T-cell (primary cell): ENCODE results near the gene LILRA6. TPM values are rescaled to one million over a fixed set of nuclear protein-coding genes. Genes with fewer than 3 reads are reported as not detected.

ENCODE experiments used
- ATAC-seq, 4 experiments: fragments of 200-7000 bp in 3 of 4; fragments of 150-1000 bp in 1 of 4; cut with Tn5 transposase; replicated peaks in 1 of 4; 1 replicate in 3 of 4; 2 replicates in 1 of 4; pipeline ENCODE4 v1.10.0; 2021; ENCODE audit warnings: moderate library complexity in 3 of 4, mild to moderate bottlenecking in 2 of 4, moderate number of reproducible peaks in 1 of 4
- CTCF ChIA-PET, 2 donors: fragments of 300-600 bp; sonication (Branson Sonifier 250); formaldehyde crosslinking; loops; one replicate each; lab custom pipeline; 2022; ENCODE audit warnings: antibody characterized with exemption in 2 of 2; lab: Charles Lee
- POLR2A ChIA-PET, 2 donors: fragments of 300-600 bp; sonication (Branson Sonifier 250); formaldehyde crosslinking; loops; one replicate each; lab custom pipeline; 2022; ENCODE audit warnings: antibody characterized with exemption in 2 of 2; lab: Charles Lee
- DNase-seq, 35 experiments: peaks; one replicate each; pipeline versions ENCODE4 v3.0.0 to v3.0.0-alpha.2; 2013 to 2023
- H3K27ac ChIP-seq: one replicate; pipeline ENCODE4 v1.5.1; 2013; ENCODE audit warnings: low read length
- H3K27me3 ChIP-seq, 2 experiments: replicated peaks in 1 of 2; 1 replicate in 1 of 2; 2 replicates in 1 of 2; pipeline versions ENCODE4 v1.6.1 to v1.7.0; 2013; ENCODE audit warnings: low read length in 1 of 2, mixed read lengths in 1 of 2; ENCODE audit not compliant: control insufficient read depth in 2 of 2, insufficient read depth in 2 of 2; ENCODE audit errors: extremely low read depth in 1 of 2
- H3K36me3 ChIP-seq, 2 donors: 1 replicate in 1 of 2; 2 replicates in 1 of 2; pipeline versions ENCODE4 v1.6.1 to v1.7.0; 2013; ENCODE audit warnings: low read length in 1 of 2; ENCODE audit not compliant: control insufficient read depth in 2 of 2, insufficient read depth in 1 of 2; ENCODE audit errors: extremely low read depth in 1 of 2
- H3K4me1 ChIP-seq, 2 experiments: 1 replicate in 1 of 2; 2 replicates in 1 of 2; pipeline versions ENCODE4 v1.6.1 to v1.7.0; 2013; ENCODE audit warnings: low read length in 2 of 2, mixed read lengths in 1 of 2; ENCODE audit not compliant: insufficient read depth in 2 of 2, control insufficient read depth in 1 of 2; ENCODE audit errors: extremely low read depth in 1 of 2
- H3K4me3 ChIP-seq, 2 donors: 1 replicate in 1 of 2; 2 replicates in 1 of 2; pipeline versions ENCODE4 v1.5.1 to v1.7.0; 2013; ENCODE audit warnings: mild to moderate bottlenecking in 2 of 2, low read length in 1 of 2, moderate library complexity in 1 of 2; ENCODE audit not compliant: control insufficient read depth in 1 of 2; ENCODE audit errors: extremely low read depth in 1 of 2
- H3K9me3 ChIP-seq: 2 replicates; pipeline ENCODE4 v1.7.0; 2013
- H3K27ac Mint-ChIP-seq, 2 donors: one replicate each; pipeline ENCODE4 v1.8.0; 2020 to 2021; ENCODE audit warnings: mild to moderate bottlenecking in 2 of 2, mixed read lengths in 2 of 2
- H3K27me3 Mint-ChIP-seq, 2 donors: one replicate each; pipeline ENCODE4 v1.8.0; 2021 to 2022; ENCODE audit warnings: mixed read lengths in 2 of 2
- H3K36me3 Mint-ChIP-seq: one replicate; pipeline ENCODE4 v1.8.0; 2021; ENCODE audit warnings: mixed read lengths
- H3K4me1 Mint-ChIP-seq, 3 donors: one replicate each; pipeline ENCODE4 v1.8.0; 2020 to 2022; ENCODE audit warnings: mixed read lengths in 3 of 3, mild to moderate bottlenecking in 1 of 3
- H3K4me3 Mint-ChIP-seq, 3 donors: one replicate each; pipeline ENCODE4 v1.8.0; 2020 to 2022; ENCODE audit warnings: mild to moderate bottlenecking in 3 of 3, mixed read lengths in 3 of 3, moderate library complexity in 3 of 3
- H3K9me3 Mint-ChIP-seq, 3 donors: one replicate each; pipeline ENCODE4 v1.8.0; 2020 to 2022; ENCODE audit warnings: mixed read lengths in 3 of 3
- whole genome bisulfite sequencing: methylation state at CpG from one replicate; pipeline ENCODE4 v1.1.5; 2013; ENCODE audit warnings: missing lambda C conversion rate; ENCODE audit not compliant: insufficient coverage; 5-methylcytosine and 5-hydroxymethylcytosine counted together
- total RNA-seq, 35 experiments: library from RNA in 6 of 35; stranded (reverse) in 6 of 35; fragments of 120-200 nt in 1 of 35; gene quantifications; one replicate each; pipeline versions ENCODE4 v1.2.1 to v1.2.4 and lab custom pipeline; 2013 to 2026

Gene LILRA6
- total RNA-seq, 5 donors from 2014 or later (not counting 1 experiment from before 2014, with no cell fraction given), result 0.13 to 0.58 (median 0.43) TPM; not detected in 2

DNA sequence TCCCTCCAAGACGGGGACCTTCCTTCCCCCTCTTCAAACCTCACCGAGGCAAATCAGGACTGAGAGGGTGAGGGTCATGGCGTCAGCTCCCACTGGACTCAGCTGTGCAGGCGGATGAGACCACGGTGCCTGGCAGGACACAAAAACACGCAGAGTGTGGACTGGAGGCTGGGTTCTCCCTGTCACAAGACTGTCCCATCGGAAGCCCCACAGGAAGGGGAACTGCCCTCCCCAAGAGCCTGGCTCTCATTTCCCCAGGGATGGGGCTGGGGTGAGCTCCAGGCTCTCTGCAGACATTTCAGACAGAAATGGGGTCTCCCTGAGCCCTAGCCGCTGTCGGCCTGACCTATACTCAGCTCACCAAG, 14.5 kb upstream of the LILRA6 start, which contains the start of gene LILRB5:
TSS of gene LILRB5 (minus strand) at position 158 of the 365 bp plus-strand sequence. CDS start at position 78, 80 bp downstream.
- no peaks in the 10 kb centered on the region for H3K9me3 Mint-ChIP-seq
- 84% methylated on average over 8 of the region's 9 CpGs for WGBS
- DNase-seq (no peak), ATAC-seq (no peak)
- no peak within 1 kb of the TSS for H3K27ac Mint-ChIP-seq
- H3K27me3 Mint-ChIP-seq, result peaks cover 6 to 20% of the 10 kb centered on the region in 2 donors
- H3K4me3 ChIP-seq, result no peak within 1 kb of the TSS
- no peaks in the 10 kb centered on the region for H3K9me3 ChIP-seq
- H3K36me3 ChIP-seq, result no peaks in the 10 kb centered on the region
- no peaks in the 10 kb centered on the region for H3K36me3 Mint-ChIP-seq
- ChIA-PET CTCF (no interaction called here), POLR2A (no interaction called here)
- H3K4me1 Mint-ChIP-seq, result no peaks in the 10 kb centered on the region
- no peak within 1 kb of the TSS for H3K27ac ChIP-seq
- peaks cover 0 to 48% of the 10 kb centered on the region in 2 experiments for H3K27me3 ChIP-seq
- H3K4me1 ChIP-seq, result no peaks in the 10 kb centered on the region
- no peak within 1 kb of the TSS for H3K4me3 Mint-ChIP-seq

DNA sequence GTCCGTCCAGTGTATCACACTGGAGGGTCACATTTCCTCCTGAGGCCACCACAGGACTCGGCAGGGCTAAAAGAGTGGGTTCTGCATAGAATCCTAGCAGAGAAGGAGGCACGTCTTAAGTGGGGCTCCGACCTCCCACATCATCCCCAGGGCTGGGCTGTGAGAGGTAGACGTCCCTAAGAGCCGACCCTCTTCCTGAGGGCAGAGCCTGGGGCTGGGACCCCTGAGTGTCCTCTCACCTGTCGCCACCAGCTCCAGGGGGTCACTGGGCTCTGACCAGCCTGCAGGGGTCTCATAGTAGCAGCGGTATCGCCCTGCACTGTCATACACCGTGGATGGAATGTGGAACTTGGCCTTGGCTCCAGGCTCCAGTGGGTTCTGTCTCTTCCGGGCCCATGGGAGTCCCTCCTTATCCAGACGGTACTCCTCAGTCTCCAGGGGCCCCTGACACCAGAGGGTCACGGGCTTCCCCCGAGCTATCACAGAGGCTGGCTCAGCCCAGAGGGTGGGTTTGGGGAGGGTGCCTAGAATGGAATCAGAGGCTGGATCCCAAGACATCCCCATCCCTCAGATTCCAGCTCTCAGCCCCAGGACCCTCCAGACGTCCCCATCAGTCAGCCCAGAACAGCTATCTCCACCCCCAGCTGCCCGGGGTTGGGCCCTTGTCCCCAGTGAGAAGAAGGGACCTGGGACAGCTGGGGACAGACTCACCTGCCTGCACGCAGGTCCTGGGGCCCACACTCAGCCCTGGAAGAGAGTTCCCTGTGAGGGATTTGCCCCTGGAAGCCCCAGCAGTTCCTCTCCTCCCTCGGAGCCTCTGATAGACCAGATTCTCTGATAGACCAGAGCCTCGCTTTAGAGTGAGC, 13.9 kb upstream of the LILRA6 start:
- no peak for DNase-seq
- ChIA-PET CTCF (no interaction called here), POLR2A (no interaction called here)
- no peaks in the 10 kb centered on the region for H3K4me1 Mint-ChIP-seq
- Histone ChIP-seq H3K4me3 (no peak overlapping the region), H3K9me3 (no peaks in the 10 kb centered on the region), H3K27ac (no peak overlapping the region), H3K4me1 (no peaks in the 10 kb centered on the region), H3K27me3 (peaks cover 0 to 46% of the 10 kb centered on the region in 2 experiments), H3K36me3 (no peaks in the 10 kb centered on the region)
- no peaks in the 10 kb centered on the region for H3K9me3 Mint-ChIP-seq
- H3K27ac Mint-ChIP-seq, result no peak overlapping the region
- peaks cover 6 to 22% of the 10 kb centered on the region in 2 donors for H3K27me3 Mint-ChIP-seq
- no peak overlapping the region for H3K4me3 Mint-ChIP-seq
- WGBS, result 78% methylated on average over 14 of the region's 19 CpGs
- ATAC-seq, result no peak
- H3K36me3 Mint-ChIP-seq, result no peaks in the 10 kb centered on the region

DNA sequence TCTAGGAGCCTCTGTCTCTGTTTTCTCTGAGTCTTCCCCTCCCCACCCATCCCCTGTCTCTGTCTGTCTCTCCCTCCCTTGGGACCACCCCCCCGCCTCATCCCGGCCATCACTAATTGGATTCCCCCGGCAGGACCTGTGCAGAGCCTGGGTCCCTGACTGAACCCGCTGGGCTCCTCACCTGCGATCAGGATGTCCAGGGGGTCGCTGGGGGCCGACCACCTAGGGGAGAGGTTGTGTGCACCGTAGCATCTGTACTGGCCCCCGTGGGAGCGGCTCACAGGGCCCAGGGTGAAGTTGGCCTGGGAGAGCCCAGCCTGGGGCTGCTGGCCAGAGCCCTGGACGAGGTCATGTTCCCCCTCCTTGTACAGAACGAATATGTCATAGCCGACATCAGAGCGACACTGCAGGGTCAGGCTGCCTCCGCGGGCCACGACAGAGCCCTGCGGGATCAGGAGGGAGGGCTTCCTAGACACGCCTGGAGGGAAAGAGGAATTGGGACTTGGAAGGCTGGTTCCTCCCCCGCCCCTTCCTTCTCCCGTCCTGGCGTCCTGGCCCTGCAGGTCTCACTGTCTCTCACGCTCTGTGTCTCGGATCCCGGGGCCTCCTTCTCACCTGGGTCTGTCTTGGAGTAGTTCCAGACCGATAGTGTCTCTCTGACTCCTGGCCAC, 12.7 kb upstream of the LILRA6 start:
- CTCF ChIA-PET, result no interaction called here
- H3K4me1 Mint-ChIP-seq, result no peaks in the 10 kb centered on the region
- Histone ChIP-seq H3K27me3 (peaks cover 0 to 46% of the 10 kb centered on the region in 2 experiments), H3K4me1 (no peaks in the 10 kb centered on the region), H3K9me3 (no peaks in the 10 kb centered on the region), H3K27ac (no peak overlapping the region), H3K36me3 (no peaks in the 10 kb centered on the region), H3K4me3 (no peak overlapping the region)
- peaks cover 6 to 24% of the 10 kb centered on the region in 2 donors for H3K27me3 Mint-ChIP-seq
- no peak overlapping the region for H3K4me3 Mint-ChIP-seq
- H3K36me3 Mint-ChIP-seq, result no peaks in the 10 kb centered on the region
- ATAC-seq (no peak), DNase-seq (no peak)
- no peak overlapping the region for H3K27ac Mint-ChIP-seq
- H3K9me3 Mint-ChIP-seq, result no peaks in the 10 kb centered on the region
- 78% methylated on average over 12 of the region's 26 CpGs for WGBS
- POLR2A ChIA-PET, result no interaction called here

DNA sequence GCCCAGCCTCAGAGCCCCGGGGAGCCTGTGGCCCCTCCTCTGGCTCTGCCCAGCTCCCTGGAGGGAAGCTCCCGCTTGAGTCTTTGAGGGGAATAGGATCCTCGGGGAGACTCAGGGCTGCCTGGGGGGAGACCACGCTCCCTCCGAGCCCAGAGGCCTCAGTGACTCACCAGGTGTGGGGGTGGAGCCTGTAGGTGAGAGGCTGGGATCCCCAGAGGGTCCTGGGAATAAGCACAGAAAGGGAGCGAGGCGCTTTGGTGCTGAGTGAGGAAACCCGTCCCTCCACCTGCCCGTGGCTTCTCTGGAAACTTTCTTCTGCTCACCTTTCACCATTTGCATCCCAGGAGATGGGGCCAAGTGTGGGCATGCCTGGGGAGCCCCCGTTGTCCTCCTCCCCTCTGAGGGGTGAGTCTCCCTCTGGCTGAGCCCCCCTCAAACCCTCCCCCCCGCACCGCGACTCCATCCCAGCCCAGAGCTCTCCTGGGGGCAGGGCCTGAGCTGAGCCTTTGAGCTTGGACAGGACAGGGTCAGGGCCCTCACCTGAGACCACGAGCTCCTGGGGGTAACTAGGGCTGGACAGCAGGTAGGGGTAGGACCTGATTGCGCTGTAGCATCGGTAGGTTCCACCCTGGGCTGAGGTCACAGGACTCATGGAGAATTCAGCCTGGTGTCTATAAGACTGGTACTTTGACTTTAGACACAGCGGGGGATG, 11.8 kb upstream of the LILRA6 start:
- Mint-ChIP-seq H3K27me3 (peaks cover 4 to 24% of the 10 kb centered on the region in 2 donors), H3K9me3 (no peaks in the 10 kb centered on the region), H3K4me3 (no peak overlapping the region), H3K36me3 (no peaks in the 10 kb centered on the region), H3K4me1 (no peaks in the 10 kb centered on the region), H3K27ac (no peak overlapping the region)
- ATAC-seq (no peak), DNase-seq (no peak)
- ChIA-PET CTCF (no interaction called here), POLR2A (no interaction called here)
- Histone ChIP-seq H3K27me3 (peaks cover 0 to 46% of the 10 kb centered on the region in 2 experiments), H3K4me1 (no peaks in the 10 kb centered on the region), H3K4me3 (no peak overlapping the region), H3K27ac (no peak overlapping the region), H3K36me3 (no peaks in the 10 kb centered on the region), H3K9me3 (no peaks in the 10 kb centered on the region)
- 84% methylated on average over 9 of the region's 17 CpGs for WGBS

DNA sequence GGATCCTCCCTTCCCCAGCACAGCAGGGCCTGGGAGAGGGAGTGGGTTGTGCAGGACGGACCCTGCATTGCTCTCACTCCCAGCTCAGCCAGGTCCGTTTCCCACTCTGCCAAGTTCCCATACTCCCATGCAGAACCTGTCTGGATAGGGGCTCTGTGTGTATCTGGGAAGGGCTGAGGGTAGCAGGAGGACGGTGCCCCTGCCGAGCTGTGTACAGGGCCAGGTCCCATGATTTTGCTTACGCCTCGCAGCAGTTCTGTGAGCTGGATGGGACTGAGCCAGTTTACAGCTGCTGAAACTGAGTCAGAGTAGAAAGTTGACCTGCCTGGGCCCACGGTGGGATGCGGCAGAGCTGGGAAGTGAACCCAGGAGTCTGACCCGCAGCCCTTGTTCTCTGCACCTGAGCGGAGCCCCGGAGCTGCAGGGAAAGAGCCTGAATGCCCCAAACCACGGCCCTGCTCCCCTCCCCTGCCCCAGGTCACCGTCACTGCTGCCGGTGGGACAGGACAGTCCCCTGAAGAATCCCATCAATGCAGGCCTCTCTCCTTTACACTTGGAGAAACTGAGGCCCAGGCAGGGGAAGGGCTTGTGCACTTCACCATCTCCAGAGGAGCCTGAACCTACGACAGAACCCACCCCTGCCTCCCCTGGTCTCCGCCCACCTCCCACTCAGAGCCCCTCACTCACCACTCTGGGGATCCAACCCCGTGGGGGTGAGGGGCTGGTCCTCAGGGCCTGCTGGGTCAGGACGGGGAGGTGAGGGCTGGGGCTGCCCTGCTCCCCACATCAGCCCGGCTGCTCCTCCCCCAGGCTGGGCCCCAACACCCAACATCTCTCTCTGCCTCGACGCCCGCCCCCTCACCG, 11.0 kb upstream of the LILRA6 start:
- Mint-ChIP-seq H3K27ac (no peak overlapping the region), H3K36me3 (no peaks in the 10 kb centered on the region), H3K4me3 (no peak overlapping the region), H3K27me3 (peaks cover 3 to 24% of the 10 kb centered on the region in 2 donors), H3K4me1 (peaks cover 0 to under 1% (median 0%) of the 10 kb centered on the region in 3 donors), H3K9me3 (no peaks in the 10 kb centered on the region)
- 86% methylated on average over 9 of the region's 23 CpGs for WGBS
- Histone ChIP-seq H3K9me3 (no peaks in the 10 kb centered on the region), H3K4me1 (no peaks in the 10 kb centered on the region), H3K27me3 (peaks cover 0 to 46% of the 10 kb centered on the region in 2 experiments), H3K36me3 (no peaks in the 10 kb centered on the region), H3K4me3 (no peak overlapping the region), H3K27ac (no peak overlapping the region)
- ATAC-seq, result no peak
- ChIA-PET CTCF (no interaction called here), POLR2A (no interaction called here)
- no peak for DNase-seq
